ENCODE measurements around the gene CCNYL1.
"Not testable (repeated sequence)": the region's sequence is repeated elsewhere in the genome, so short reads cannot be mapped to it uniquely, and the experiment has no call there.

Gene CCNYL1

GRCh38 chr2:207698301-207698700 is 13.1 kb upstream of the CCNYL1 start:
- DNase-seq, result no peak

- DNase-seq, result no peak
These were observed 7.4 kb upstream of the CCNYL1 start for GRCh38 chr2:207704078-207704477.

GRCh38 chr2:207704671-207705070 is 6.8 kb upstream of the CCNYL1 start:
- no peak for DNase-seq

- DNase-seq, result no peak
These were observed 4.2 kb upstream of the CCNYL1 start for GRCh38 chr2:207706936-207707860.

GRCh38 chr2:207711750-207712530 is 500 bp downstream of the CCNYL1 start:
- DNase-seq, result peak; percentile 34

- no peak for DNase-seq
These were observed 4.6 kb downstream of the CCNYL1 start for GRCh38 chr2:207716056-207716455.

- DNase-seq, result no peak
These were observed 7.1 kb downstream of the CCNYL1 start for GRCh38 chr2:207718521-207718920.

- no peak for DNase-seq
These were observed 7.6 kb downstream of the CCNYL1 start for GRCh38 chr2:207719008-207719407.

GRCh38 chr2:207719655-207720054 is 8.2 kb downstream of the CCNYL1 start:
- not testable (repeated sequence) for DNase-seq

GRCh38 chr2:207720517-207721187 is 9.2 kb downstream of the CCNYL1 start:
- DNase-seq, result no peak

GRCh38 chr2:207722773-207723424 is 11.5 kb downstream of the CCNYL1 start:
- no peak for DNase-seq

GRCh38 chr2:207723425-207723787 is 12.0 kb downstream of the CCNYL1 start:
- not testable (repeated sequence) for DNase-seq

GRCh38 chr2:207724113-207724512 is 12.7 kb downstream of the CCNYL1 start:
- no peak for DNase-seq

- no peak for DNase-seq
These were observed 14.6 kb downstream of the CCNYL1 start for GRCh38 chr2:207725873-207726578.

- no peak for DNase-seq
These were observed 15.8 kb downstream of the CCNYL1 start for GRCh38 chr2:207727261-207727660.

- no peak for DNase-seq
These were observed 18.1 kb downstream of the CCNYL1 start for GRCh38 chr2:207729465-207729998.

- DNase-seq, result no peak
These were observed 19.7 kb downstream of the CCNYL1 start for GRCh38 chr2:207731138-207731537.

GRCh38 chr2:207733597-207734240 is 22.3 kb downstream of the CCNYL1 start:
- DNase-seq, result no peak

- no peak for DNase-seq
These were observed 22.8 kb downstream of the CCNYL1 start for GRCh38 chr2:207734264-207734635.

GRCh38 chr2:207734636-207735512 is 23.4 kb downstream of the CCNYL1 start:
- no peak for DNase-seq

Data from T-helper 9 cell (primary cell).